ENCODE measurements around the gene PIH1D1.
A peak's percentile ranks its signal among the peaks of the same experiment; 100 is the strongest.

The PIH1D1 gene

DNA sequence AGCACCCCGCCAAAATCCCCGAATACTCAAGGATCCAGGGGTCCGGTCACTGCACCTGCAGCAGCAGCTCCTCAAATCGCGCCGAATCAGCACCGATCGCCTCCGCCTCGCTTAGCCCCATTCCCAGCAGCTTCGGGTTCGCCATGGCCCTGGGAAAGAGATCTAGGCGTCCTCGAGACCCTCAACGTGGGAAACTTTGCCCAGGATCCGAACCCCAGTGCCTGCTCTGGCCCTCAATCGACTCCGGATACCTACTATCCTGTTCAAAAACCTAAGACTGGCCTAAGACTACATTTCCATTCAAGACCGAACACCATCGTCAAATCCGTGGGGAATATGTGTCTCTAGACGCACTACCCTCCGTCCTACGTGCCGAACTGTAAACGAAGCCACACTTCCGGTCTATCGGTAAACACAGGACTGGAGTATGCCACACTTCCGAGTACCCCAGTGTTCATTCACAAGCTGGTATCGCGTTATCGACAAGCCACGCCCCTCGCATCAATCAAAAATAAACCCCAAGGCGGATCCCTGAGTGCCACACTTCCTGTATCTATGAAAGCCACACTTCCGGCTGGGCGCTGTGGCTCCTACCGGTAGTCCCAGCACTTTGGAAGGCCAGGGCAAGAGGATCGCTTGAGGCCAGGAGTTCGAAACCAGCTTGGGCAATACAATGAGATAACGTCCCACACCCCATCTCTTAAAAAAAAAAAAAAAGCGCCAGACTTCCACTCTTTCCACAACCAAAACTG, at the start of gene PIH1D1:
PIH1D1 (minus strand) TSS at position 385 of the 752 bp plus-strand sequence; CDS start at position 145, 240 bp downstream.
- DNase-seq: peak; percentile 72 to 99

DNA sequence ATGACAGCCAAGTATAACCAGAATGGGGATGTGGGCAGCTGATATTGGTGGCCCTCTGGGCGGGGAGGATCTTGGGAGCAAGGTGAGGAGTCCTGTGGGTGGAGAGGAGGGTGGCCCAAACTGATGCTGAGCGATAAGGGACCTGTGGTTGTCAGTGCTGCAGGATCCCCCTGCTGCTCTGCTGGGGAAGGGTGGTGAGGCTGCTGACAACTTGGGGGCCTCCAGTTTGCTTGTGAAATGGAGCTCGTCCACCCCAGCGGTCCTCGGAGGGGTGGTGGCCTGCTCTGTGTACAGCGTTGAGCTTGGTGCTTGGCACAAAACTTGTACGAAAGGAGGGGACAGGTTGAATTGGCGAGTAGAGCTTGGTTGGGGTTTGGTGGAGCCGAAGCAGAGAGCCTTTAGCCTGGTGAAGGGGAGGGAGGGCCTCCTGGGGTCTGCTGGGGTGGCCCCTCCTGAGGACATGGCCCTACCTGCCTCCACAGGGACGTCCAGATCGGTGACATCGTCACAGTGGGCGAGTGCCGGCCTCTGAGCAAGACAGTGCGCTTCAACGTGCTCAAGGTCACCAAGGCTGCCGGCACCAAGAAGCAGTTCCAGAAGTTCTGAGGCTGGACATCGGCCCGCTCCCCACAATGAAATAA, 47.5 kb upstream of the PIH1D1 start:
- DNase-seq: no peak

DNA sequence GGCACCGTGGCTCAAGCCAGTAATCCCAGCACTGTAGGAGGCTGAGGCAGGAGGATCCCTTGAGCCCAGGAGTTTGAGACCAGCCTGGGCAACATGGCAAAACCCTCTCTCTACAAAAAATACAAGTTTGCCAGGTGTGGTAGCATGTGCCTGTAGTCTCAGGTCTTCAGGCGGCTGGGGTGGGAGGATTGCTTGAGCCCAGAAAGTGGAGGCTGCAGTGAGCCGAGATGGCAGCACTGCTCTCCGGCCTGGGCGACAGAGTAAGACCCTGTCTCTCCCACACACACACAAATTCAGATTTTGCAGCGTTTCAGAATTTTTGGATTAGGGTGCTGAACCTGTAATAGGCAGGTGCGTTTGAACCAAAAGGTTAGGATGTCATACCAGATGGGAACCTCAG, 46.9 kb upstream of the PIH1D1 start:
- no peak for DNase-seq

DNA sequence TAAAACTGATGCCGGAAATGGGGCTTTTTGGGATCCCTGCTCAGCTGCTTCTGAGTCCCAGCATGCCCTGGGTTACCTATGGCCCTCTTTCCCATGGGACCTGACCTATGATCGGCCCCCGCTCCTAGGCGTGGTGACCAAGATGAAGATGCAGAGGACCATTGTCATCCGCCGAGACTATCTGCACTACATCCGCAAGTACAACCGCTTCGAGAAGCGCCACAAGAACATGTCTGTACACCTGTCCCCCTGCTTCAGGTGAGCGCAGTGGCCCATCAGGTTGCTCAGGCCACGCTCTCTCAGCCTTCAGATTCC, 46.1 kb upstream of the PIH1D1 start:
- no peak for DNase-seq

DNA sequence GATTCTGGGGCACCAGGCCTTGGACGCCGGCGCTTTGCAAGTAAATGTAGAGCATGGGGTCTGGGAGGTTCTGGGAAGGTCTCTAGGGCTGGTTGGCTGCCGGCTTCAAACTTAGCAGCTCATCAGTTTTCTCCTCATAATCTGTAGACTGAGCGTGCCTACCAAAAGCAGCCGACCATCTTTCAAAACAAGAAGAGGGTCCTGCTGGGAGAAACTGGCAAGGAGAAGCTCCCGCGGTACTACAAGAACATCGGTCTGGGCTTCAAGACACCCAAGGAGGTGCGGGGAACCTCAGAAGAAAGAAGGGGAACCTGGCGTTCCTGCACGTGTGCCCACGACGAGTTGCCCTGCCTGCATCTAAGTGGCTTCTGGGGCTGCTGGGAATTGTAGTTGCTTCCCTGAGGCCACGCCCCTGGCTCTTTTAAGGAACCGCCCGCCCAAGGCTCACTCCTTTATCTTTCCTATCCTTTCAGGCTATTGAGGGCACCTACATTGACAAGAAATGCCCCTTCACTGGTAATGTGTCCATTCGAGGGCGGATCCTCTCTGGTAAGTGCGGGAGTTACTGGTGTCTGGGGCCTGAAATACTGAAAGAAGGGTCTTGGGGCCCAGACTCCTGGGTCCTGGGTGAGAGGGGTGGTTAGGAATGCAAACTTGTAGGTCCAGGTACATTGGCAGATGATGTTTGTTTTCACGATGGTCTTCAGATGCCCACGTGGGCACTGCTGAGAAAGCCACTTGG, 45.6 kb upstream of the PIH1D1 start:
- DNase-seq: peak; percentile 21 to 40

DNA sequence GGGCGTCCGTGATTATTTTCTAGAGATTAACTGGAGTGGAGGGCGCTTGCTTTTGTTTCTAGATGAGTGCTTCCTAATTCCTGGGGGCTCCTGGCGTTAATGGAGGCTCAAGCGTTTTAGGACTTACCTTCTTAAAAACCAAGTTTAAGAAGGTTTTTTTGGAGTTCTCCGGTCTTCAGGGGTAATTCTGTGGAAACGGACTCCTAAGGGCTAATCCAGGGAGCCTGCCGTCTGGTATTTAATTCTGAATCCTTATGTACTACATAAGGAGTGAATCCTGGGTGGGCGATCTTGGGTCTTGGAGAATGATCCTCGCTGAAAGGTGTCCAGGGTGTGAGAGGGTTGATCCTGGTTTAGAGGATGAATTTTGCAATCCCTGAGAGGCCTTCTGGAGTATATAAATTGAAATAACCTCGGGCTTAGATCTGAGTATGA, 45.0 kb upstream of the PIH1D1 start:
- no peak for DNase-seq

DNA sequence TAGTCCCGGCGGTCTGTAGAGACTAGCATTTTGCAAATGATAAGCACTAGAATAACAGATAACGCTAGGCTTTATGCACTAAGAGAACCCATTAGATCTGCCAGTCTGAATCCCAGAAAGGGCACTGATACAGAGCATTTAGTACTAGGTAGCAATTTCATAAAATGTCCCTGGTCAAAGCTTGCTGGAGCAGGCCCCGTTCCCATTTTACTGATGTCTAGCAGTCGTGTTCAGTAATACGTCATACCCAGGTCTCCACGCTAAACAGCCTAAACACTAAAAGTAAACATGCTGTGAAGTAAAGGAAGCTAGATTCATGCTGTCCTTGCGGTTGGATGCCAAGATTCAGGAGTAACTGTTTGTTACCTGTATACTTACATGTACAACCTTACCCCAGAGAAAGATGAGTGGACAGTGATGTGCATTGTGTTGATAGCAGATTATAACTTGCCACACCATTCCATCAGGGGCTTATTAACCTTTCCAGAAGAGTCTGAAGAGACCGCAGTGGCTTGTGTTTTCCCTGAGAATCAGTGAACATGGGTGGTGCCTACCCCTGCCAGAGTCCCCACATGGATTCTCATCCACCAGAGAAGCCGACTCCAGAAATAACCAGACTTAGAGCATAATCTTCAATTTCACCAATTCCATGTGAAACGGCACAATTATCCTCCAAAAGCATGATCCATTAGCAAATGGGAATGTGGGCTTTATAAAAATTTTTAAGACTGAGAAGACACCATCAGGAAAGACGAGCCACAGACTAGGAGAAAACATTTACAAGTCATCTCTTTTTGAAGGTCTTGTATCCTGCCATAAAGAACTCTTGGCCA, 41.2 kb upstream of the PIH1D1 start:
- DNase-seq: no peak

DNA sequence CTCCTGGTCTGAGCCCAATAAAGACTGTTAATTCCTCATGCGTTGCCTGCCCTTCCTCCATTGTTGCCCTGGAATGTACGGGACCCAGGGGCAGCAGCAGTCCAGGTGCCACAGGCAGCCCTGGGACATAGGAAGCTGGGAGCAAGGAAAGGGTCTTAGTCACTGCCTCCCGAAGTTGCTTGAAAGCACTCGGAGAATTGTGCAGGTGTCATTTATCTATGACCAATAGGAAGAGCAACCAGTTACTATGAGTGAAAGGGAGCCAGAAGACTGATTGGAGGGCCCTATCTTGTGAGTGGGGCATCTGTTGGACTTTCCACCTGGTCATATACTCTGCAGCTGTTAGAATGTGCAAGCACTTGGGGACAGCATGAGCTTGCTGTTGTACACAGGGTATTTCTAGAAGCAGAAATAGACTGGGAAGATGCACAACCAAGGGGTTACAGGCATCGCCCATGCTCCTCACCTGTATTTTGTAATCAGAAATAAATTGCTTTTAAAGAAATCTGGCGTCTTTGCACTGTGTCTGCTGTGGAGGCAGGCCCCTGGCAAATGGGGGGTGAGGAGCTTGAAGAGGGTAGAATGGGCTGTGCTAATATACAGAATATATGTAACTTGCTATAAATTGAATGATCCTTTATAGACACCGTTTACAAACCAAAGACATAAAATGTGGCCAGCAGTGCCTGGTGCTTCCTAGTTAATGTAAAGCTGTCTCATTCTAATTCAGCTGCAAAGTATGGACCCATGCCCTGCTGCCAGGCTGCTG, 40.4 kb upstream of the PIH1D1 start:
- no peak for DNase-seq

DNA sequence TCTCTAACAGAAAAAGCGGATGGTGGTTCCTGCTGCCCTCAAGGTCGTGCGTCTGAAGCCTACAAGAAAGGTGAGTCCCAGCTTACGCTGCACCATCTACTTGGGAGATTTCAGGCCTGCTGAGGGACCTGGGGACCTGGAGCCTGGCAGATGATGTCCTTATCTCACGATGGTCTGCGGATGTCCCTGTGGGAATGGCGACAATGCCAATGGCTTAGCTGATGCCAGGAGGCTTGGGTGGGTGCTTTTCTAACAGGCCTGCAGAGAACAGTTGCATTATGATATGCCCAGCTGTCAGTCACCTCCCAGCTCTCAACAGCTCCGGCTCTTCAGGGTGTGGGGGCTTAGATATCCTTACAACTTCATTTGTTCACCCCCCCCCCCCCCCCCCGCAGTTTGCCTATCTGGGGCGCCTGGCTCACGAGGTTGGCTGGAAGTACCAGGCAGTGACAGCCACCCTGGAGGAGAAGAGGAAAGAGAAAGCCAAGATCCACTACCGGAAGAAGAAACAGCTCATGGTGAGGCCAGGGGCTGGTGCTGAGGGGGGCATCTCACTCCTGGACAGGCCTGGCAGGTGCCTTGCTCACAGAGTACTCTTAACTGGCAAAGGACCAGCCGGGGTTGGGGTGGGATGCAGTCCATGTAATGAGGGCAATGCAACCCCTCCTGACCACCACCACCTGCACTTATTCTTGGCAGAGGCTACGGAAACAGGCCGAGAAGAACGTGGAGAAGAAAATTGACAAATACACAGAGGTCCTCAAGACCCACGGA, 39.6 kb upstream of the PIH1D1 start:
- DNase-seq: no peak

DNA sequence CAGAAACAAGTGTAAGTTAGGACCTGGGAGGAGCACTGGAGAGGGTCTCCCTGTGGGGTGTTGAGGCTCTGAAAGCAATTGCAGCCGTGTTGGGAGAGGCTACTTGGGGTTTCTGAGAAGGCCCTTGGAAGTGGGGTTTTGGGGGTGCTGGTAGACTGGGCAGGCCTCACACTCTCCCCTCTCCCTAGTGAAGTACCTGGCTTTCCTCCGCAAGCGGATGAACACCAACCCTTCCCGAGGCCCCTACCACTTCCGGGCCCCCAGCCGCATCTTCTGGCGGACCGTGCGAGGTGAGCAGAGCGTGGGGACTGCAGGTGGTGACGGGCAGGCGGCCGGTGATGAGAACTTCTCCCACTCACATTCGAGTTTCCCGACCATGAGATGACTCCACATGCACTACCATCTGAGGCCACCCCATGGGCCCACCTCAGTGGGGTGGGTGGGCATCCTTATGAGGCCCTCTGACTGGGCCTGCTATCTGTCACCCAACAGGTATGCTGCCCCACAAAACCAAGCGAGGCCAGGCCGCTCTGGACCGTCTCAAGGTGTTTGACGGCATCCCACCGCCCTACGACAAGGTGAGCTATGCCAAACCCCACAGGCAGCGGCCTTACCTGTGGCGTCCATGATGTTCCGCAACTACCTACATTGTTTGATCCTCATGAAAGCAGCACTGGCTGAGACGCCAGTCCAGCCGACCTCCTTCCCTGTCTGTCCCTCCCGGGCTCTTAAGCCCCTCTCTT, 38.8 kb upstream of the PIH1D1 start:
- DNase-seq: no peak

DNA sequence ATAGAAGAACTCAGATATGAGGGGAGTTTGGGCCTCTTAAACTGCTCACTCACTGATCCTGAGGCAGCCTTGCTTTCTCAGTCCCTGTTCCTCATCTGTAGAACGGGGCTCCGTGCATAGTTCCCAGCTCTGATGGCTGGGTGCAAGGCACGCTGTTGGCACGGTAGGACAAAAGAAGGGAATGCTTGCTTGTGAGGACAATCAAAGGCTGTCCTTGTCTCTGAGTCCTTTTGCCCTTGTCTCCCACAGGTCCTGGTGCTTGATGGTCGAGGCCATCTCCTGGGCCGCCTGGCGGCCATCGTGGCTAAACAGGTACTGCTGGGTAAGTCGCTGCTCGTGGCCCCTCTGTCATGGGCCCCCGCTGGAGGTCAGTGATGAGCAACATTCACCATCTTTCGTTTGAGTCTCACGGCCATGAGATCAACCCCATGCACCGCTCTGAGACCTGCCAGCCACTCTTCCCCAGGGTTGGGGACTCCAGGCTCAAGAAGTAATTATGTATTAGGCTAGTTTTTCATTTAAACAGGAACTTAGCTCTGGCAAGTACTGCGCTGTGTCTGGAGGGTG, 38.1 kb upstream of the PIH1D1 start:
- no peak for DNase-seq

DNA sequence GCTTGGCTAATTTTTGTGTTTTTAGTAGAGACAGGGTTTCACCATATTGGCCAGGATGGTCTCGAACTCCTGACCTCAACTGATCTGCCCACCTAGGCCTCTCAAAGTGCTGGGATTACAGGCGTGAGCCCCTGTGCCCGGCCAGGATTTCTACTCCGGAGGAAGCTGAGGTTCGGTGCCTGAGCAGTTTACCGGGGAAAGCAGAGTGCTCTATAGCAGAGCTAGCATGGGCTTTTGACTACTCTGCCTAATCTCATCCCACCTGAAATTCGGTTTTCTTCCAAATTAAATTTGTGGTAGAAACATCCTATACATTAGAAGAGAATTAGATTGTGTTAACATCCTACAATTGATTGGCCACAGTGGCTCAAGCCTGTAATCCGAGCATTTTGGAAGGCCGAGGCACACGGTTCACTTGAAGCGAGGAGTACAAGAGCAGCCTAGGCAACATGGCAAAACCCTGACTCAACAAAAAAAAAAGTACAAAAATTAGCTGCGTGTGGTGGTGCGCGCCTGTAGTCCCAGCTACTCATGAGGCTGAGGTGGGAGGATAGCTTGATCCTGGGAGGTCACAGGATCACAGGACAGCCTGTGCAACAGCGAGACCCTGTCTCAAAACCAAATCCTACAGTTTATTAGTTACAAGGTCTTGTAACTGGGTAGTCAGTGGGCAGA, 37.4 kb upstream of the PIH1D1 start:
- no peak for DNase-seq

DNA sequence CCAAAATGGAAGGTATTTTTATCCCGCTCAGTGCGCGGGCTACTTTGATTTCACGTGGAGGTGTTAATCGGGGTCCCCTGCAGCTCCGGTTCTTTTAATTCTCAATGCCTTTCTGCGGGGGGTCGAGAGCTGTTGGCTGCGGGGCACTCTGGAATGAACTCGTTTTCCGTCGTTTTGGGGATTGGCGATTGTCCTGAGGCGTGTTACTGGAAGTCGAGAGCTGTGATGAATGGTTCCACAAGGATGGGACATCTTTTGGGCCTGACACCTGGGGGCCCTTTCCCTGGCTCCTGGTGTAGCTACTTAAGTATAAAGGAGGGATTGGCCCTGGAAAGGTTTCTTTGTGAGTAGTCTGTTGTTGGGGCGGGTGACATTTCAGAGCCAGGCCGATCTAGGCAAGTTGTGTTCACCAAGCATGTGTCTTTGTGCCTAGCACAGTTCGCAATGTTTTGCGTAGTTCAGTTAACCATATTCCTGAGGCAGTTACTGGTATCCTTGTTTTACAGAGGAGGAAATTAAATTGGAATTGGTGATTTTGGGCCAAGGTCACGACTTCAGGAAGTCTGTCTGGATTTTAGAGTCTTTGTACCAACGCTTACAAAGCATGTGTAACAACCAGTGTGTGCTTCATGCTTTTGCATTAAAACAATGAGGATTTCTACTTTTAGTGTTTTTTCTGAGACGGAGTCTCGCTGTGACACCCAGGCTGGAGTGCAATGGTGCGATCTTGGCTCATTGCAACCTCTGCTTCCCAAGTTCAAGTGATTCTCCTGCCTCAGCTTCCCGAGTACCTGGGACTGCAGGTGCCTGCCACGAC, 36.6 kb upstream of the PIH1D1 start:
- no peak for DNase-seq

DNA sequence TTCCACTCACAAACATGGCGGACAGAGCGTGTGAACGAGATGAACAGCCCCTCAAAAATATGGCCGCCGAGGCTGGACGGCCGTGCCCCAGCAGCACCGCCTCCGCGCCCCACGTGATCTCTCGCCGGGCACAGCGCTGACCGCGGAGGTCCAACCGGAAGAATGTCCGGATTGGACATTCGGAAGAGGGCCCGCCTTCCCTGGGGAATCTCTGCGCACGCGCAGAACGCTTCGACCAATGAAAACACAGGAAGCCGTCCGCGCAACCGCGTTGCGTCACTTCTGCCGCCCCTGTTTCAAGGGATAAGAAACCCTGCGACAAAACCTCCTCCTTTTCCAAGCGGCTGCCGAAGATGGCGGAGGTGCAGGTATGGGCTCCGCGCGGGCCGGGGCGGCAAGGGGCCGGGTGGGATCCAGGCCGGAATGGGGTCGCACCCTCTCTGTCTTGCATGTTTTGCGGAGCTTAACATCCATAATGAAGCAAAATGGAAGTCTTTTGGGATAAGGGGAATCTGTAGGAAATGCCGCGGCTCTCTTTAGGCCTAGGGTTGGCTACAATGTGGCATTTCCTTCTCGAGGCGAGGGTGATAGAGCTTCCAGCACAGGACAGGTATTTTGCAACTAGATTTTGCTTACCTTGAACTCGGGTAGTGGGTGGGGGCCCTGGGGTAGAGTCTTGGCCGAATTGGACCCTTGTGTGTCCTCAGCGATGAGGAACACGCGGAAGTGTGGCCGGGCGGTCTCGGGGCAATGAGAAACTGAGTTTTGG, 35.8 kb upstream of the PIH1D1 start, which contains the start of gene RPL13A:
RPL13A (plus strand) TSS at position 332 of the 769 bp plus-strand sequence; CDS start at position 354, 22 bp downstream.
- DNase-seq: peak; percentile 97 to 98

DNA sequence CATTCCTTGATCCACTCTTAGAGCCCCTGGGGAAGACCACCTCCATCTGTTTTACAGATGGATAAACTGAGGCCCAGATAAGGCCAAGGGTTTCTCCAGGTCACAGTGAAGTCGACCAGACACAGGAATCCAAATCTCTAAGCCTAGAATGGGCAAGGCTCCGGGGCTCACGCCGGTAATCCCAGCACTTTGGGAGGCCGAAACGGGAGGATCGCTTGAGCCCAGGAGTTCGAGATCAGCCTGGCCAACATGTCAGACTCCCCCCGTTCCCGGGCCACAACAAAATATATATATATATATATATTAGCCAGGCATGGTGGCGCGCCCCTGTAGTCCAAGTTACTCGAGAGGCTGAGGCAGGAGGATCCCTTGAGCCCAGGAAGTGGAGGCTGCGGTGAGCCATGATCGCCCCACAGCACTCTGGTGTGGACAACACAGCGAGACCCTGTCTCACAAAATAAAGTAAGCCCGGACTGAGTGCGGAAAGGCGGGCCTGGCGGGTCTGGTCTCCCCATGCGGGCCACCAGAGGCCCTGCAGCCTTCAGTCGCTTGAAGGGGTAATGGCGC, 35.2 kb upstream of the PIH1D1 start:
- no peak for DNase-seq

DNA sequence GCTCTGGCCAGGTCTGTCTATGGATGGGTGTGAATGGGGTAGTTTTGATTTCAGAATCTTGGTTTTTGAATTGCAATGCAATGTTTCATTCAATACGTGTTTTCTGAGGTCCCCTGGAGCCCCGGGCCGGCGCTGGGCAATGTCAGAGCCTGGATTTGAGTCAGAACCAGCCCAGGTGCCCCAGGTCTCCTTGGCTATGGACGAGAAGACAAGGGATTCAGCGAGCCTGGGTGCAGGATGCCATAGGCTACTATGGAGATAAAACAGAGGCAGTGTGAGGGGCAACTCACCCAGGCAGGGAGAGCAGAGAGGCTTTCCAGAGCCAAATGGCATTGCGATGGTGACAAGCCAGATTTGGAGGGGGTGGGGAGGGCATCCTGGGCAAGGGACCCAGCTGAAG, 34.6 kb upstream of the PIH1D1 start:
- DNase-seq: no peak

DNA sequence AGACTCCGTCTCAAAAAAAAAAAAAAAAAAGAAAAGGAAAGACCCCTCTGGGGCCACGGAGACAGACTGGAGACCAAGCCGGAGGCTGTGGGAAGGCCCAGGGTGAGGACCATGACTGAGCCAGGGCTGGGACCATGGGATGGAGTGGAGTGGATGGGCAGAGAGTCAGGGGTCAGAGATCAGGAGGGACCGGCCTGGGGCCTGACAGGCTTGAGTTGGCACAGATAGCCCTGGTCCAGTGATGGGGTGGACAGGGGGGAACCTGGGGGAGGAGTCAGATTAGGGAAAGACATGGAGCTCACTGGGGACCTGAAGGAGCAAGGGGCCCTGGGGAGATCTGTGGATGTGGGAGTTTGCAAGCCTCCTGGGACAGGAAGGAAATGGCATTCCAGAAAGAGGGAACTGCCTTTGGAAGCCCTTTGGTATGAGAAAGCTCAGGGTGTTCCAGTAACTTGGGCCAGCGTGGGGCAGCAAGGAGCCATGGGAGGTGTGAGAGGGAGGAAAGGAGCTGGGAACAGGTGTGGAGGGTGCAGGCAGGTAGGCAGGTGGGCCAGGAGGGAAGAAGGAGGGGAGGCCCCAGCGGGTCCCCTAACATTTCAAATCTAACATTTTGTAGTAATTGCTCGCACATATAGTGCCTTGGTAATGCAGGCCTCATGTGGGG, 29.5 kb upstream of the PIH1D1 start:
- no peak for DNase-seq
